ENCODE data around the gene TAMM41.
"Not testable (repeated sequence)": the region's sequence is repeated elsewhere in the genome, so short reads cannot be mapped to it uniquely, and the experiment has no call there.

The TAMM41 gene

GRCh38 chr3:11794927-11795326 is 51.8 kb downstream of the TAMM41 start:
- peaks cover 54% of the 10 kb centered on the region for H3K36me3 Mint-ChIP-seq (ENCODE audit: low read depth)
- no peak overlapping the region for H3K27ac Mint-ChIP-seq
- no peaks in the 10 kb centered on the region for H3K27me3 Mint-ChIP-seq (ENCODE audit: low read depth)

DNA sequence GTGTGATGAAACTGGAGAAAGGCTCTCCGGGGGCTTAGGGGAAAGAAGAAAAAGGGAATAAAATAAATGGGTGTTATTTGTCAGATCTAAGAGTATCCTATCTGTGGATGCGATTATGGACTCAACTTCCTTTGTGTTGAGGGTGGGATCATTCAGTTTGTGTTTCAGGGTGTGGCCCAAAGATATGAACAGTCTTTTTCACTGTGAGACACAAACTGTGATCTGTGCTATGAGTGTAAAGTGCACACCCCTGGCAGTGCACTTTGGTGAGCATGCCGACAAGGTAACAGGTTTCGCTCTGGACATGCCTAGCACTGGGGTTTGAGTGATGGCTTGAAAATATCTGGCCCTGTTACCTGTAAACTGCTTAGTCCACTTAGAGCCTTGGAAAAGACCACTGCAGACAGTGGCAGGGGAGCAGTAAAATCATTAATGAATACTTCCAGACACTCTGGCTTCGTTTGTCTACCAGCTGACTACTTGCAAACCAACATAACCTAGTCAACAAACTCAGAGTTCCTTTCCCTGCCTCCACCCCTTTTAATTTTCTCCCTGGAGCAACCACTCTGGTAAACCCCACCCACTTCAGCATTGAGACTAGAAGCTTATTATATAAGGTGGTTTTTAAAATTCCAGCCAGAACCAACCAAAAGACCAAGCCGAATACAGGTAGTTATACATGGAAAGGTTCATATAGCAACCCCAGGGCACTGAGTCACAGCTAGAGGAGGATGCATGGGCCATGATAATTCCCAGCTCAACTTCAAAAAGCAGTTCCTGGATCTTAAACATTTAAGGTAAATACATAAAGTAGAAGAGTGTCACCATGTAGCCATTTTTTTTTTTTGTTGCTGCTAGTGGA is 55.1 kb downstream of the TAMM41 start:
- peaks cover 4% of the 10 kb centered on the region for H3K4me1 Mint-ChIP-seq (ENCODE audit: low read depth)
- no peak overlapping the region for H3K4me3 Mint-ChIP-seq
- no peaks in the 10 kb centered on the region for H3K27me3 Mint-ChIP-seq (ENCODE audit: low read depth)
- peaks cover 41% of the 10 kb centered on the region for H3K36me3 Mint-ChIP-seq (ENCODE audit: low read depth)
- H3K9me3 Mint-ChIP-seq = no peaks in the 10 kb centered on the region
- H3K27ac Mint-ChIP-seq = no peak overlapping the region

More at GRCh38 chr3:11794927-11795326, 51.8 kb downstream of the TAMM41 start:
- Mint-ChIP-seq H3K4me1 (ENCODE audit: low read depth) (peaks cover 5% of the 10 kb centered on the region), H3K4me3 (no peak overlapping the region), H3K9me3 (peaks cover 20% of the 10 kb centered on the region)

GRCh38 chr3:11789412-11789811 is 57.3 kb downstream of the TAMM41 start:
- H3K27me3 Mint-ChIP-seq (ENCODE audit: low read depth) = no peaks in the 10 kb centered on the region
- H3K4me1 Mint-ChIP-seq (ENCODE audit: low read depth) = peaks cover 16% of the 10 kb centered on the region
- peaks cover 34% of the 10 kb centered on the region for H3K36me3 Mint-ChIP-seq (ENCODE audit: low read depth)
- H3K9me3 Mint-ChIP-seq = no peaks in the 10 kb centered on the region
- H3K4me3 Mint-ChIP-seq = no peak overlapping the region
- peak overlapping the region; percentile 12 for H3K27ac Mint-ChIP-seq

DNA sequence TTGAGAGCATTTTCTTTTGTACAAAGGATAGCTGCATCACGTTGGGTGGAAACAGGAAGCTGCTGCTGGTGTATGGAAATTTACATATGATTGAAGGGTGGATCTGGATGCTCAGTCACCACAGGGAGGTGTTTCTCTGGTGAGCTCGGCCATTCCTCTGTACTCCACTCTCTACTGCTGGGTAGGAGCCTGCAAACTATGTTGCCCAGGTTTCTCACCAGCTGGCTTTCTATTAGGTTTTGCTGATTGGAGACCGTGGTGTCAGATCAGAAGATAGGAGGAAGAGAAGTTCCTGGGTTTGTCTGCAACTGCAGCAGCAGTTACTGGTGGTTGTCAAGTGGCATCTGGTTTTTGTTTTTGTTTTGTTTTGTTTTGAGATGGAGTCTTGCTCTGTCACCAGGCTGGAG is 61.7 kb downstream of the TAMM41 start:
- H3K27me3 Mint-ChIP-seq (ENCODE audit: low read depth) = no peaks in the 10 kb centered on the region
- H3K4me3 Mint-ChIP-seq = peak overlapping the region; percentile 73
- H3K36me3 Mint-ChIP-seq (ENCODE audit: low read depth) = peaks cover 25% of the 10 kb centered on the region
- H3K4me1 Mint-ChIP-seq (ENCODE audit: low read depth) = peaks cover 25% of the 10 kb centered on the region
- H3K27ac Mint-ChIP-seq = peak overlapping the region; percentile 97
- H3K9me3 Mint-ChIP-seq = no peaks in the 10 kb centered on the region

DNA sequence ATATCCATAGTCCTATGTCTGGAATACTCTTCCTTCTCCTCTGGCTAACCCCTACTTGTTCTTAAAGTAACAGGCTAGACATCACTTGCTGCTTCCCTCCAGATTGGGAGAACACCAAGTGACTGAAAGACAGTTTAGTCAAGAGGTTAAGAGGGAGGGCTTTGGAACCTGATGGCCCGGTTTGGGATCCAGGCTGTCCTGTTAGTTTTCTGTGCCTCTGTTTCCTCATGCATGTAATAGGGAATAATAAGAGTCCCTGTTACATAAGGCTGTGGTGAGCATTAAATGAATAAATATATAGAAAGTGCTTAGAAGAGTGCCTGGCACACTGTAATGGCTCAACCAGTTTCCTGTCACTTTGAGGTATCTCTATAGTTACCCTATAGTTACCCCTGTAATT is 66.3 kb downstream of the TAMM41 start:
- H3K4me1 Mint-ChIP-seq (ENCODE audit: low read depth) = peaks cover 18% of the 10 kb centered on the region

DNA sequence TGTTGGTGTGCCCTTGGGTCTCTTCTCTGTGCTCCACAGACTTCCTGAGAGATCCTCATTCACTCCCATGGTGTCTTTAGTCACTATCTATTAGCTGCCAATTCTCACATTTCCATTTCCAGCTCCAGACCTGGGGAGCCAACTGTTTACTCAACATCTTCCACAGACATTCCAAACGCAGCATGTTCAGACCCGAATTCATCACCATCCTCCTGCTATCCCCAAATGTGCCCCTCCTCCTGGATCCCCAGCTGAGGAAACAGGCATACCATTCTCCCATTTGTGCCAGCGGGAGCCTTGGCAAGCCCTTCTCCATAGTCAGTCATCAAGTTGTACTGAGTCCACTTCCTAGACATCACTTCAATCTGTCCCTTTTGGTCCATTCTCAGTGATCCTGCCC is 67.1 kb downstream of the TAMM41 start:
- Mint-ChIP-seq H3K4me3 (no peak overlapping the region), H3K27ac (no peak overlapping the region), H3K36me3 (ENCODE audit: low read depth) (peaks cover 4% of the 10 kb centered on the region), H3K9me3 (no peaks in the 10 kb centered on the region), H3K27me3 (ENCODE audit: low read depth) (no peaks in the 10 kb centered on the region), H3K4me1 (ENCODE audit: low read depth) (peaks cover 11% of the 10 kb centered on the region)

More for the DNA sequence above, 66.3 kb downstream of the TAMM41 start:
- Mint-ChIP-seq H3K9me3 (no peaks in the 10 kb centered on the region), H3K36me3 (ENCODE audit: low read depth) (peaks cover 9% of the 10 kb centered on the region), H3K27me3 (ENCODE audit: low read depth) (no peaks in the 10 kb centered on the region), H3K27ac (no peak overlapping the region), H3K4me3 (no peak overlapping the region)

- Mint-ChIP-seq H3K4me3 (no peak overlapping the region), H3K27me3 (ENCODE audit: low read depth) (no peaks in the 10 kb centered on the region), H3K9me3 (no peaks in the 10 kb centered on the region), H3K4me1 (ENCODE audit: low read depth) (peaks cover 2% of the 10 kb centered on the region), H3K36me3 (ENCODE audit: low read depth) (peaks cover 4% of the 10 kb centered on the region), H3K27ac (no peak overlapping the region)
These were observed 68.4 kb downstream of the TAMM41 start for GRCh38 chr3:11778248-11778647.

- H3K36me3 Mint-ChIP-seq (ENCODE audit: low read depth) = peaks cover 4% of the 10 kb centered on the region
- H3K27ac Mint-ChIP-seq = no peak overlapping the region
- peaks cover 3% of the 10 kb centered on the region for H3K4me1 Mint-ChIP-seq (ENCODE audit: low read depth)
- no peak overlapping the region for H3K4me3 Mint-ChIP-seq
- H3K9me3 Mint-ChIP-seq = no peaks in the 10 kb centered on the region
- H3K27me3 Mint-ChIP-seq (ENCODE audit: low read depth) = no peaks in the 10 kb centered on the region
These were observed 70.3 kb downstream of the TAMM41 start for GRCh38 chr3:11776346-11776745.

- H3K27ac Mint-ChIP-seq = no peak overlapping the region
- no peak overlapping the region for H3K4me3 Mint-ChIP-seq
- no peaks in the 10 kb centered on the region for H3K9me3 Mint-ChIP-seq
- peaks cover 12% of the 10 kb centered on the region for H3K4me1 Mint-ChIP-seq (ENCODE audit: low read depth)
- H3K36me3 Mint-ChIP-seq (ENCODE audit: low read depth) = peaks cover 4% of the 10 kb centered on the region
- no peaks in the 10 kb centered on the region for H3K27me3 Mint-ChIP-seq (ENCODE audit: low read depth)
These were observed 71.2 kb downstream of the TAMM41 start for GRCh38 chr3:11775493-11775892.

DNA sequence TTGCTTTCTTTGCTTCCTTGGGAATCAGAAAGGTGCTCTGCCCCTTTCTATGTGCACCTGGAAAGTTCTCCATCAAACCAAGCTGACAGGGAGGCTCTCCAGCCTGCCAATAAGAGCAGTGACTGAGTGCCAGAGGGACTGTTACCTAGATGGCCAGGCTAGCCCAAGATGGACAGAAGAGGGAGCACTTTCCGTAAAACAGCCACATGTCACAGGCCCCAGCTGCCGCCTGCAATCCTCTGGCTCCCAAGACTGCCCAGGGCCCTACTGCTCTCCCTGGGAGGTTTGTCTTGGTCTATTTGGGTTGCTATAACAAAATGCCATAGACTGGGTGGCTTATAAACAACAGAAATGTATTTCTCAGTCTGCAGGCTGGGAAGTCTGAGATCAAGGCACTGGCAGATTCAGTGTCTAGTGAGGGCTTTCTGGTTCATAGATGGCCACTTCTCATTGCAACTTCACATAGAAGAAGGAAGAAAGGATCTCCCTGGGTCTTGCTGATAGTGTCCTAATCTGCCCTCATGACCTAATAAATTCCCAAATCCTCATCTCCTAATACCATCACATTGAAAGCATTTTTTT is 72.3 kb downstream of the TAMM41 start:
- peaks cover 20% of the 10 kb centered on the region for H3K4me1 Mint-ChIP-seq (ENCODE audit: low read depth)
- H3K27me3 Mint-ChIP-seq (ENCODE audit: low read depth) = no peaks in the 10 kb centered on the region
- H3K9me3 Mint-ChIP-seq = no peaks in the 10 kb centered on the region
- H3K4me3 Mint-ChIP-seq = no peak overlapping the region
- H3K27ac Mint-ChIP-seq = no peak overlapping the region
- no peaks in the 10 kb centered on the region for H3K36me3 Mint-ChIP-seq (ENCODE audit: low read depth)

DNA sequence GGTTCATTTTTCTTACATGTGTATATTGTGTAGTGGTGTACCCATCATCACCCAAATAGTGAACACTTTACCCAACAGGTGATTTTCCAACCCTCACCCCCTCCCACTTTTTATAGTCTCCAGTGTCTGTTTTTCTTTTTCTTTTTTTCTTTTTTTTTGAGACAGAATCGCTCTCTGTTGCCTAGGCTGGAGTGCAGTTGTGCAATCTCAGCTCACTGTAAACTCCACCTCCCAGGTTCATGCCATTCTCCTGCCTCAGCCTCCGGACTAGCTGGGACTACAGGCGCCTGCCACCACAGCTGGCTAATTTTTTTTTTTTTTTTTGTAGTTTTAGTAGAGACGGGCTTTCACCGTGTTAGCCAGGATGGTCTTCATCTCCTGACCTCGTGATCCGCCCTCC is 74.8 kb downstream of the TAMM41 start:
- not testable (repeated sequence) for H3K27me3 Mint-ChIP-seq (ENCODE audit: low read depth); H3K36me3 Mint-ChIP-seq (ENCODE audit: low read depth); H3K9me3 Mint-ChIP-seq; H3K4me3 Mint-ChIP-seq; H3K27ac Mint-ChIP-seq
- H3K4me1 Mint-ChIP-seq (ENCODE audit: low read depth) = peaks cover 20% of the 10 kb centered on the region

DNA sequence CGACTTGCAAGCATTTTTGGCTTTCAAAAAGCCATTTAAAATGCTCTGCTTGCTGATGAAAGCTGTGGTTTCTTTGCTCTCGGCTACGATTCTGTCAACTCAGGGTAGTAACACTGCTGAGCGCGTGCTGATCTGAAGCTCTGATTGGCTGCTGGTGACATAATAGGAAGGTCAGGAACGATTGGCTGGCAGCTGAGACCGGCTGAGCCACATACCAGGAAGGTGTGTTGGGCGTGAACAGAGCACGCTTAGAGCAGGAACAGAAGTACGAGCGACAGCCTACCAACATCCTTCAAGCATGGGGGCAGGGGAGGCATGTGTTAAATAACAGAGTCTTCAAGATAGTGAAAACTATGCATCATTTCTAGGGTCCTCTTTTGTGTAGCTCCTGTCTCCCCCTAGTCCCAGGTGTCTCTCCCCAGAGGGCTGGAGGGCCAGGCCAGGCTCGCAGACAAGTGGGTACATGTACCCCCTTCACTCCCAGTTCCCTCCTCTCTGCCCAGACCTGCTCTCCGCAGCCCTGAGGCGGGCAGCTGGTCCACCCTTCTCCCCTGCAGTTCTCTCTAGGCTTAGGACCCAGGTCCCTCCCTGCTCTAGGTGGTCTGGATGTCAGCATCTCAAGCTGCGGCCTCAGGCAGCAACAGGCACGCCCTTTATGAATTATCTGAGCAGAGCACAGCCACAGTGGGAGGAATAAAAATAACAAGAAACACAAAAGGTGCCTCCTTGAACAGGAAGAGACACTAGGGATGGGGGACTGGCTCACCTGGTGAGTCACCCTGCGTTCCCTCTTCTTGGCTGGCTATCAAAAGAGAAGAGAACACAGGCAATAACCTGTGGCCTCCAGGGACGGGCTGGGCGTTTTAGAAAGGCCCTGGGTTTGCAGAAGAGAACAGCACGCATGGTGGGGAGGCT is 76.0 kb downstream of the TAMM41 start:
- H3K27me3 Mint-ChIP-seq (ENCODE audit: low read depth) = no peaks in the 10 kb centered on the region
- peak overlapping the region; percentile 75 for H3K27ac Mint-ChIP-seq
- H3K4me1 Mint-ChIP-seq (ENCODE audit: low read depth) = peaks cover 22% of the 10 kb centered on the region
- H3K9me3 Mint-ChIP-seq = no peaks in the 10 kb centered on the region
- no peaks in the 10 kb centered on the region for H3K36me3 Mint-ChIP-seq (ENCODE audit: low read depth)
- H3K4me3 Mint-ChIP-seq = peak overlapping the region; percentile 3

- Mint-ChIP-seq H3K27ac (peak overlapping the region; percentile 75), H3K4me3 (peak overlapping the region; percentile 3), H3K27me3 (ENCODE audit: low read depth) (no peaks in the 10 kb centered on the region), H3K9me3 (no peaks in the 10 kb centered on the region), H3K4me1 (ENCODE audit: low read depth) (peaks cover 27% of the 10 kb centered on the region), H3K36me3 (ENCODE audit: low read depth) (no peaks in the 10 kb centered on the region)
These were observed 76.8 kb downstream of the TAMM41 start for GRCh38 chr3:11769704-11770476.

DNA sequence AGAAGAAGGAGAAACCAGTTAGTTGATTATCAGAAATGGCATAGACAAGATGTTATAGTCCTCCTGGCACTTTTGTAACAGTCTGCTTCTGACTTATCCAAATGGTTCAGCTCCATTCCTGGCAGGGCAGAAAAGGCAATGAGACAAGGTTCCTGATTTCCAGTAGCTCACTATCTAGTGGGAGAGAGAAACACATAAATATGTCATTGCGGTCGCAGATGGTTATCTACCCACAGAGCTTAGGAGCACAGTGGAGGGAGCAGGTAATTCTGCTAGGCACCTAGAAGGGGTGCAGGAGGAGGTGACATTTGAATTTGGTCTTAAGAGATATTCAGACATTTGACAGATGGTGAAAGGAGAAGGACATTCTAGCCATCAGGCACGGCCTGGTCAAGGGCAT is 78.1 kb downstream of the TAMM41 start:
- Mint-ChIP-seq H3K9me3 (no peaks in the 10 kb centered on the region), H3K4me1 (ENCODE audit: low read depth) (peaks cover 28% of the 10 kb centered on the region), H3K27ac (peak overlapping the region; percentile 63), H3K4me3 (no peak overlapping the region), H3K27me3 (ENCODE audit: low read depth) (no peaks in the 10 kb centered on the region), H3K36me3 (ENCODE audit: low read depth) (no peaks in the 10 kb centered on the region)

All from T-helper 1 cell treated with Interleukin-12 subunit alpha and Interleukin-12 subunit beta and Interleukin-4 antibody, amounts not matched to agents 30 μg/mL and 1 μg/mL, for 36 hours (primary cell).